SH-SY5Y (cell line): ENCODE measurements around the gene TRMT1L.

Experiments used
- GATA2 ChIP-seq: IDR thresholded peaks from 2 replicates; pipeline ENCODE4 v1.6.1; 2011; ENCODE audit warnings: mild to moderate bottlenecking, low read depth, low read length
- GATA3 ChIP-seq: IDR thresholded peaks from 2 replicates; pipeline ENCODE4 v1.6.1; 2011; ENCODE audit warnings: low read depth, mild to moderate bottlenecking, low read length, moderate library complexity

The TRMT1L gene

DNA sequence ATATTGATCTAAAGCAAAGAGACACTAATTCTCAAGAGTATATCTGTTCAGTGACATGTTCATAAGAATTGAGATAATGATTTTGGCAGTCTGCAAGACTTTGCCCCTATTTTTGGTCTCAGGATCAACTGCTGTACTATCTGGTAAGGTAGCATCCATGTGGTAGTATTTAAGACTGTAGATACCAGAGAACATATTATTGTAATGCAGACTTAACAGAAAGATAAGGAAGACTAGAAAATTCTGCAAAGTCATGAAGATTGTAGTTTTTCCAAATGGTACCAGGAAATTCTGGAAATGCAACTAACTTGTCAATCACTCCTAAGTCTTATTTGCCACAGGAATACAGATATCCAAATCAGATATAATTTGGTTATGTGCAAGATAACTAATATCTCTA lies 76.3 kb downstream of the TRMT1L start:
- TF ChIP-seq GATA2, result no peak
- no peak for TF ChIP-seq GATA3

DNA sequence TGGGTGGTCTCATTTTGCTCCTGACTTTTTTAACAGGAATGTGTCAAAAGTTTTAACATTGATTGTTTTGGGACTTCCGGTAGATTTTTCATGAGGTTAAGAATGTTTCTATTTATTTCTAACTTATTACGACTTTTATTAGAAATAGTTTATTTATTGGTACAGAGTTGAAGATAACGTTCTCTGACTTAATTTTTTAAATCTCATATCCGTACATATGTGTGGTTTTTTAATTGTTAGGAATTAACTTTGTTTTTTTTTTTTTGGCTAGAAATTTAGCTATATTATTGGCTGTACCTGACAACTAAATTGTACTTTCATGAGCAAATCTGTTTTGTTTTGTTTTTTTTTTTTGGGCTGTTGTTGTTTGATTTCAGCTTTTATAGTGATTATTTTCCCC lies 79.4 kb downstream of the TRMT1L start:
- TF ChIP-seq GATA2, result no peak
- TF ChIP-seq GATA3, result no peak

GRCh38 chr1:185075476-185075875 lies 81.3 kb downstream of the TRMT1L start:
- TF ChIP-seq GATA2 (no peak), GATA3 (no peak)

DNA sequence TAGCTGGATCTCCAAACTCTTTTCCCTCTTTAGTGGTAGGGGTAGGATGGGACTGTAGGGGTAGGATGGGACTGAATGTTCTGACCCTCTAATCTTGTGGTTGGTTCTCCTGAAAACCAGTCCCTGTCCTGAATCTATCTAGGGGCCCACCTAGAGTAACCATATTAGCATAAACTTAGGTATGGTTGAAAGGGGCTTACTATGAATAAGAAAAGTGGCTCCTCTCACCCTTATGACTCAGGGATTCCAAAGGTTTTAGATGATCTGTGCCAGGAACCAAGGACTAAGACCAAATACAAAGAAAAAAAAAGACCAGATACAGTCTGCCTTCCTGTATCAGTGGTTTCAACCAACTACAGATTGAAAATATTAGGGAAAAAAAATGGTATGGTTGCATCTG lies 82.4 kb downstream of the TRMT1L start:
- TF ChIP-seq GATA3 (no peak), GATA2 (no peak)

- TF ChIP-seq GATA3 (no peak), GATA2 (no peak)
Observed at GRCh38 chr1:185073725-185074124, 83.0 kb downstream of the TRMT1L start.

DNA sequence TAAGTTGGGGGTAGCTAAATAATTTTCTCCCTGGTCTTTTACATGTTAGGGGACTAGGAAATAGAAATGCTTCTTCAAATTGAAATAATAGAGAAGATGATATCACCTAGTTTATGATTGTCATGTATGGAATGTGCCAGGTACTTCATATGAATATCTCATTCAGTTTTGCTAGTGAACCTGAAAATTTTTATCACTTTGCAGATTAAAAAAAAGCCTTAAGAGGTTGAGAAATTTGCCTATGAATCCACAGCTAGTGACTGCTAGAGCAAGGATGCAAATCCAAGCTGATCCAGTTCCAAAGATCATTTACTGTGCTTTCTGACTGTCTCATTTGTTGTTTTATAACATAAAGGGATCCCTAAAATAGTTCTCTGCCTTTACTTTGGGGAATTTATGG lies 86.7 kb downstream of the TRMT1L start:
- no peak for TF ChIP-seq GATA3

DNA sequence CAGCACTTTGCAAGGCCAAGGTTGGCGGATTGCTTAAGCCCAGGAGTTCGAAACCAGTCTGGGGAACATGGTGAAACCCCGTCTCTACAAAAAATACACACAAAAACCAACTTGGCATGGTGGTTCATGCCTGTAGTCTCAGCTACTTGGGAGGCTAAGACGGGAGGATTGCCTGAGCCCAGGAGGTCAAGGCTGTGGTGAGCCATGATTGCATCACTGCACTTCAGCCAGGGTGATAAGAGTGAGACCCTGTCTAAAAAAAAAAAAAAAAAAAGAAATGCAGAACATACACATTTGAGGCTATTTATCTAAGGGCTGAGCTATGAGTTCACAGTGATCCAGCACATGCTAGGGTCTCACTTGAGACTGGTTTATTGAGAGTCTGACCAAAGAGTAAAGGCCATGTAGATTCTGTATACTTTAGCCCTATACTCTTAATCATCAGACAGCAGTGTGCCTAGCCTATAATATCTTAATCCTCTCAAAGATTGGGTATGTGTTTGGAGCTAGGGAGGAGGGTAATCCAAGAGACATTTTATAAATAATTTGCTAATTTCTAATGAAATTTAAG lies 87.5 kb downstream of the TRMT1L start:
- TF ChIP-seq GATA2, result no peak
- TF ChIP-seq GATA3, result no peak

- TF ChIP-seq GATA3, result no peak
- TF ChIP-seq GATA2, result peak; percentile 29; the same call in 1 of the 2 replicates
Observed at GRCh38 chr1:185068341-185068740, 88.4 kb downstream of the TRMT1L start.
